Activated CD8-positive, alpha-beta memory T cell treated with anti-CD3 and anti-CD28 coated beads, Interleukin-2, amount 10 ng/mL, durations not matched to agents 7 days and 5 days (primary cell): ENCODE results near the gene THOC1. TPM values are rescaled to one million over a fixed set of nuclear protein-coding genes. Genes with fewer than 3 reads are reported as not detected.
A peak's percentile ranks its signal among the peaks of the same experiment; 100 is the strongest.
"Not testable (repeated sequence)": the region's sequence is repeated elsewhere in the genome, so short reads cannot be mapped to it uniquely, and the experiment has no call there.

Source experiments
- ATAC-seq: fragments of 150-1000 bp; cut with Tn5 transposase; one replicate; pipeline ENCODE4 v1.10.0; 2021; ENCODE audit warnings: moderate library complexity
- CTCF ChIA-PET: fragments of 350-600 bp; sonication (Branson Sonifier 250); formaldehyde crosslinking; loops from one replicate; lab custom pipeline; 2021; ENCODE audit warnings: antibody characterized with exemption; lab: Charles Lee
- DNase-seq: peaks from one replicate; pipeline ENCODE4 v3.0.0-alpha.2; 2020
- H3K27ac Mint-ChIP-seq: one replicate; pipeline ENCODE4 v1.8.0; 2021; ENCODE audit warnings: mild to moderate bottlenecking, mixed read lengths
- H3K27me3 Mint-ChIP-seq: one replicate; pipeline ENCODE4 v1.8.0; 2021; ENCODE audit warnings: mixed read lengths
- H3K36me3 Mint-ChIP-seq: one replicate; pipeline ENCODE4 v1.8.0; 2021; ENCODE audit warnings: mild to moderate bottlenecking, mixed read lengths
- H3K4me1 Mint-ChIP-seq: one replicate; pipeline ENCODE4 v1.8.0; 2021; ENCODE audit warnings: mixed read lengths
- H3K4me3 Mint-ChIP-seq: one replicate; pipeline ENCODE4 v1.8.0; 2021; ENCODE audit warnings: mild to moderate bottlenecking, moderate library complexity, mixed read lengths
- H3K9me3 Mint-ChIP-seq: one replicate; pipeline ENCODE4 v1.8.0; 2022; ENCODE audit warnings: low read depth, mixed read lengths
- total RNA-seq, 2 experiments: library from RNA; stranded (reverse); gene quantifications; one replicate each; pipeline ENCODE4 v1.2.3, GENCODE V29; 2021

The THOC1 gene, protein sequence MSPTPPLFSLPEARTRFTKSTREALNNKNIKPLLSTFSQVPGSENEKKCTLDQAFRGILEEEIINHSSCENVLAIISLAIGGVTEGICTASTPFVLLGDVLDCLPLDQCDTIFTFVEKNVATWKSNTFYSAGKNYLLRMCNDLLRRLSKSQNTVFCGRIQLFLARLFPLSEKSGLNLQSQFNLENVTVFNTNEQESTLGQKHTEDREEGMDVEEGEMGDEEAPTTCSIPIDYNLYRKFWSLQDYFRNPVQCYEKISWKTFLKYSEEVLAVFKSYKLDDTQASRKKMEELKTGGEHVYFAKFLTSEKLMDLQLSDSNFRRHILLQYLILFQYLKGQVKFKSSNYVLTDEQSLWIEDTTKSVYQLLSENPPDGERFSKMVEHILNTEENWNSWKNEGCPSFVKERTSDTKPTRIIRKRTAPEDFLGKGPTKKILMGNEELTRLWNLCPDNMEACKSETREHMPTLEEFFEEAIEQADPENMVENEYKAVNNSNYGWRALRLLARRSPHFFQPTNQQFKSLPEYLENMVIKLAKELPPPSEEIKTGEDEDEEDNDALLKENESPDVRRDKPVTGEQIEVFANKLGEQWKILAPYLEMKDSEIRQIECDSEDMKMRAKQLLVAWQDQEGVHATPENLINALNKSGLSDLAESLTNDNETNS
- 10 to 100 TPM; 48.3 to 50.0 TPM for total RNA-seq

DNA sequence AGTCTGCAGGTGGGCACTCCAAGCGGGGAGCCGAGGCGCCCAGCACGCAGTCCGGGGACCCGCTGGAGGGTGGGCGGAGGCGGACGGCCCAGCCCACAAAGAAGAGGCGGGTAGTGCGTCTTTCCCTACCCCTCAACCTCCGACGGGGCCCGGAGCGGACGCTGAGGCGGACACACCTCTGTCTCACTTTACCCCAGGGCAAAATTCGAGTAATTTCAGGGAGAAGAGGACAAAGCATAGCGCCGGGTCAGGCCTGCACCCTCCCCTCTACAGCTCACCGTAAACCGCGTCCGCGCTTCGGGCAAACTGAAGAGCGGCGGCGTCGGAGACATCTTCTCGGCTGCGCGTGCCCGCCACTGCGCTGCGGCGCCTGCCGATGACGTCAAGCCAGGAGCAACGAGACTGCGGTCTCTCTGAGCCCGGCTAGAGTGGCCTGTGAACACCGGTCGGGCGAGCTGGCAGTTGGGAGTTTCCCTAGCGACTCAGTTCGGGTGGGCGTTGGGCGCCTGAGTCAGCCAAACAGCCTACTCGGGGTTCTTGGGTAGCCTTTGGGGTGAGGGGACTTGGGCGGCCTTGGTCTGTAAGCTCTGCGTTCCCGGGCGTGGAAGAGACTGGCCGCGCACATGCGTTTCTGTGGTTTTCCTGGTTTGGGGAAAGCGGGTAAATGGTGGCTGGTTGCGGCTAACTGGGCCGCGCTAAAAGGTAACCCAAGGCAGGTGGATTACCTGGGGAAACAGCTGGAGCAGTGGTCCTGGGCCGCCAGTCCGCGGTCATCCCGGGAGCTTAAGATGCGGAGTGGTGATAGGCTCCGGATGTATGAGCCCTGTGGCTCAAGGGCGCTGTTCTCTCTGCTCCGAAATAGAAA, at the start of gene THOC1:
Gene THOC1, minus strand, starts transcription at position 360 of the 865 bp plus-strand sequence. Its CDS starts 28 bp downstream, at position 332.
- no peaks in the 10 kb centered on the region for H3K27me3 Mint-ChIP-seq
- peak; percentile 97 for DNase-seq
- peaks cover 29% of the 10 kb centered on the region for H3K4me1 Mint-ChIP-seq
- H3K27ac Mint-ChIP-seq = peak within 1 kb of the TSS; percentile 100
- peak within 1 kb of the TSS; percentile 99 for H3K4me3 Mint-ChIP-seq
- ATAC-seq = peak; percentile 92
- CTCF ChIA-PET = interaction anchor here (1.1 to 1.8 kb wide), 5 partner anchors 15 to 563 kb away, joined by 3 to 6 read pairs (median 4); partner anchors contain the start of gene USP14
- peaks cover 19% of the 10 kb centered on the region for H3K36me3 Mint-ChIP-seq
- no peaks in the 10 kb centered on the region for H3K9me3 Mint-ChIP-seq

DNA sequence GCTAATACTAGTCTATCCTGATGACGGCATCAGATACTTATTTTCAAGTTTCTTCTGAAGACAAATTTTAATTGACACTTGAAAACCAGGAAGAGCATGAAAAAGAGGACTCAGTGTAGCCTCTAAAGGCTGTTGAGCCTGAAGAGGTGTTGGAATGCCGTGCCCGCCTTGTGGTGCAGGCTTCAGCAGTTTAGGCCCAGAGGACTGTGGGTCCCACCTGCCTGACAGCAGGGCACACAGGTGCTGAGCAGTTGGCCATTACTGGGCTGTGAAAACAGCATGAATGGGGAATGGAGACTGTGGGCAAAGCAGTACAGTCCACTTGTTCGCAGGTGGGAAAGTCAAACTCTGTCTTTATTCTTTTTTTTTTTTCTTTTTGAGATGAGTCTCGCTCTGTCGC, 49.8 kb upstream of the THOC1 start:
- ATAC-seq = no peak
- H3K36me3 Mint-ChIP-seq = no peaks in the 10 kb centered on the region
- H3K27me3 Mint-ChIP-seq = peaks cover 5% of the 10 kb centered on the region
- no peak for DNase-seq
- H3K4me1 Mint-ChIP-seq = peaks cover 7% of the 10 kb centered on the region
- no peak overlapping the region for H3K27ac Mint-ChIP-seq
- no peaks in the 10 kb centered on the region for H3K9me3 Mint-ChIP-seq
- H3K4me3 Mint-ChIP-seq = no peak overlapping the region
- CTCF ChIA-PET = no interaction called here

DNA sequence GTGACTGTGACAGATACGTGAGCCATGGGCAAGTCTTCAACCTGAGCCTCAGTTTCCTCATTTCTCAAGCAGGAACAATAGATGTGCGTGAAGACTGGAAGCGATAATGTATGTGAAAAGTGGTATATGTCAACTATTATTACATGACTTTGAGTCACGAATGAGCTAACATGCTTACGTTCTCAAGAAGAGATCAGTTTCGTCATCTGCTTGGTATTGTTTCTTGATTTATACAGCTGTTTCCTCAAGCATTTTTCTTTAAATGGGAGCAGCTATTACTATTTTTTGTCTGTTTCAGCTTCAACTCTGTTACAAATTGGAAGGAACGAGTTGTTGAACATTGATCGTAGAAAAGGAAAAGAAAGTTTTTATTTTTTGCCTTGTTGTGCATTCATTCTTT, 48.5 kb upstream of the THOC1 start:
- CTCF ChIA-PET = no interaction called here
- Mint-ChIP-seq H3K9me3 (no peaks in the 10 kb centered on the region), H3K36me3 (no peaks in the 10 kb centered on the region), H3K27ac (no peak overlapping the region), H3K4me1 (no peaks in the 10 kb centered on the region), H3K27me3 (no peaks in the 10 kb centered on the region), H3K4me3 (no peak overlapping the region)
- DNase-seq = no peak
- no peak for ATAC-seq

DNA sequence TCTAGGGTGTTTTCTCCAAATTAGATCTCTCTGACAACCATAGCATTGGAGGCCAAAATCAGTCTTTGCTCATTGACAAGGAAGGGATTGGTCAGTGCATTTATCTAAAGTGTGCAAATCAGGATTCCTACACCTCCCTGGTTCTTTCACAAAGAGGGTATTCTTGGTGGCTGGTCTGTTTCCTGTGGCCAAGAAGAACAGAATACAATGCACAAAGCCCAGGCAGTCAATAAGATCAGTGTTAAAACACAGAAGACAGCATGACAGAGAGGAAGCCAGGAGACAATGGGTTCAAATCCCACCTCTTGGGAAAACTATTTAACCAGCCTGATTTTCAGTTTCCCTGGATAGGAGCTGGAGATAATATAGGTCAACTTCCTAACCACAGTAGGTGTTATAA, 46.1 kb upstream of the THOC1 start:
- Mint-ChIP-seq H3K36me3 (no peaks in the 10 kb centered on the region), H3K4me1 (no peaks in the 10 kb centered on the region), H3K9me3 (no peaks in the 10 kb centered on the region), H3K27me3 (peaks cover 2% of the 10 kb centered on the region), H3K4me3 (no peak overlapping the region), H3K27ac (no peak overlapping the region)
- no peak for DNase-seq
- CTCF ChIA-PET = no interaction called here
- no peak for ATAC-seq

DNA sequence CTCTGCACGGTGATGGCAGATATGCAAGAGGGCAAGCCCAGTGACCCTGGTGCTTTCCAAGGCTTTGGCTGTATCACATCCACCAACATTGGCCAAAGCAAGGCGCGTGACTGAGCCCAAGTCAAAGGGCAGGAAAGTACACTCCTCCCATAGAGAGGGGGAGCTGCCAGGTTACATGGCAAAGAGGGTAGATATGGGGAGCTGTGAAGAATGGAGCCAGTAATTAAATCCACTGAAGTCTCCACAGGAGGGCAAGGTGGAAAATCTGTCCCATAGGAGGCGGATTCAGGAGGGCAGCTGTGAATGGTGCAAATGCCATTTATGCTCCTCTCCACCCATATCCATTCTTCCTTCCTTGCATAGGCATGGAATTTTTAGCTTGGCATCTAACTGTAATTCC, 44.6 kb upstream of the THOC1 start:
- no peaks in the 10 kb centered on the region for H3K36me3 Mint-ChIP-seq
- DNase-seq (no peak), ATAC-seq (no peak)
- CTCF ChIA-PET = no interaction called here
- no peak overlapping the region for H3K4me3 Mint-ChIP-seq
- H3K27me3 Mint-ChIP-seq = peaks cover 4% of the 10 kb centered on the region
- H3K27ac Mint-ChIP-seq = no peak overlapping the region
- H3K9me3 Mint-ChIP-seq = no peaks in the 10 kb centered on the region
- H3K4me1 Mint-ChIP-seq = no peaks in the 10 kb centered on the region

GRCh38 chr18:310042-310441, 42.2 kb upstream of the THOC1 start:
- Mint-ChIP-seq H3K9me3 (no peaks in the 10 kb centered on the region), H3K36me3 (no peaks in the 10 kb centered on the region), H3K27me3 (peaks cover 15% of the 10 kb centered on the region), H3K27ac (no peak overlapping the region), H3K4me1 (no peaks in the 10 kb centered on the region), H3K4me3 (no peak overlapping the region)
- no peak for ATAC-seq
- no peak for DNase-seq
- CTCF ChIA-PET = no interaction called here

DNA sequence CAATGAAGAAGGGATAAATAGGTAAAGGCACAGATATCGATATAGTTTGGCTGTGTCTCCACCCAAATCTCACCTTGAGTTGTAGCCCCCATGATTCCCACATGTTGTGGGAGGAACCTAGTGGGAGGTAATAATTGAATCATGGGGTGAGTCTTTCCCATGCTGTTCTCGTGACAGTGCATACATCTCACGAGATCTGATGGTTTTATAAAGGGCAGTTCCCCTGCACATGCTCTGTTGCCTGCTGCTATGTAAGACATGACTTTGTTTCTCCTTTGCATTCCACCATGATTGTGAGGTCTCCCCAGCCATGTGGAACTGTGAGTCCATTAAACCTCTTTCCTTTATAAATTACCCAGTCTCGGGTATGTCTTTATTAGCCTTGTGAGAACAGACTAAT, 40.2 kb upstream of the THOC1 start:
- CTCF ChIA-PET, H3K36me3 Mint-ChIP-seq, H3K4me1 Mint-ChIP-seq, H3K27ac Mint-ChIP-seq, H3K4me3 Mint-ChIP-seq, ATAC-seq, H3K9me3 Mint-ChIP-seq, DNase-seq: not testable (repeated sequence)
- peaks cover 15% of the 10 kb centered on the region for H3K27me3 Mint-ChIP-seq

DNA sequence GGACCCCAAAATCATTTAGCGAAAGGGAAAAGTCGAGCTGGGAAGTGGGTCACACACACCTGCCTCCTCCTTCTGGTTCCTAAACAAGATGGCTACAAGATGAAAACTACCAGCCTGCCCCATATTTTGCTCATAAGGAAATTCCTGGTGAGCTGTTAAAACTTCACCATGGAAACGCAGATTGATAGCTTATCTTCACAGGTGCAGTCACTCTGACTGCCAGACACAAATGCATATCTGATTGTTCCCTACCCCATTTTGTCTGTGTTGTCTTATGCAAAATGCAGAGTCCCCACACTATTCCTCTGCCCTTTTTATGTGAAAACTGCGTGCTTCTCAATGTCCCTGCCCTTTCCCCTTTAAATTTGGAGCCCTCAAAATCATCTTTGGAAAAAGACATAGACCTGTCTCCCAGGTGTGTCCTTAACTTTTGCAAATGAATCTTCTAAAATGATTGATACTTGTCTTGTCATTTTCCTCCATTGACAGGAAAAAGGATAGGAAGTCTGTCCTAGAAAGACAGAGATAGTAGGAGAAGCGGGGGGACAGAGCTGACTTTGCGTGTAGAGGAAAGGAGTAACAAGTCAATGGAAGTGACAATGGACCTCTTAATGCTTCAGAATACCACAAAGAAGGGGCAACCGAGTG, 38.9 kb upstream of the THOC1 start:
- no peak overlapping the region for H3K27ac Mint-ChIP-seq
- H3K4me1 Mint-ChIP-seq = no peaks in the 10 kb centered on the region
- no peaks in the 10 kb centered on the region for H3K36me3 Mint-ChIP-seq
- CTCF ChIA-PET = no interaction called here
- DNase-seq = no peak
- ATAC-seq = no peak
- no peaks in the 10 kb centered on the region for H3K9me3 Mint-ChIP-seq
- peaks cover 15% of the 10 kb centered on the region for H3K27me3 Mint-ChIP-seq
- H3K4me3 Mint-ChIP-seq = no peak overlapping the region

DNA sequence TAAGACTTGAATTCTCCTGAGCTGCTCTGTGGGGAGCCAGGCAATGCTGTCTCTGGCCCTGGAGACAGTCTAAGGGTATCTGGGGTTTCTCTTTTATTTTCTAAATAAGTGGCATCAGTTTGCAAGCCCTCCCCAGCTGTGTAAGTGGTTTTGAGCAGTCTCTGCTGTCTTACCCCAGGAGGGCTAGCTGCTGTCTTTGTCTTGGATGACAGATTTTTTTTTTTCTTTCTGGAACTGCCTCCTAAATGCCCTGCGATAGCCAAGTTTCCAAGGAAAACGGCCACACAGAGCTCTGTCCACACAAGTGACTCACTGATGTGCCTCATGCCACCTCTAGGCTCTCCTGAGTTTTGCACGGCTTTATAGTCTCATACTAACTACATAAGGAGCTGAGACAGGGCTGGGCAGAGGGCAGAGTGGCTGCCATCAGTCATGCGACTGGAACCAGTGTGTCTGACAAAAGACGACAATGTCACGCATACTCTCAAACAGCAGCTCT, 37.2 kb upstream of the THOC1 start:
- no peak for ATAC-seq
- Mint-ChIP-seq H3K4me3 (no peak overlapping the region), H3K9me3 (no peaks in the 10 kb centered on the region), H3K27ac (no peak overlapping the region), H3K27me3 (peaks cover 16% of the 10 kb centered on the region), H3K4me1 (no peaks in the 10 kb centered on the region), H3K36me3 (no peaks in the 10 kb centered on the region)
- CTCF ChIA-PET = no interaction called here
- DNase-seq = no peak

DNA sequence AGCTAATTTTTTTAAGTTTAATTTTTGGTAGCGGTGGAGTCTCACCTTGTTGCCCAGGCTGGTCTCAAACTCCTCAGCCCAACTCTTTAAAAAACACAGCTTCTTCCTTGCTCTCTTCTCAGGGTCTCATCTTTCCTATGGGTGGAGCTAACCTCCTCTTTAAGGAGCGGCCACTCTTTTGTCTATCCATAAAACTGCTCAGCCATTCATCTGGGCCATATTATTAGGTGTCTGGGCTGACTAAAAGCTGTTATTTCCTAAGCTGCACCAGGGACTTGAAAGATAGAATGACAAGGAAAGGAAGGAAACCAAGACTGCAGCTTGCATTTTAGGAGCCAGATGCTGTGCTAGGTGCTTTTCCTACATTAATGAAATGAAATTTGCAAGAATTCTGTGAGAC, 35.8 kb upstream of the THOC1 start:
- Mint-ChIP-seq H3K4me3 (no peak overlapping the region), H3K27ac (no peak overlapping the region), H3K27me3 (peaks cover 17% of the 10 kb centered on the region), H3K36me3 (no peaks in the 10 kb centered on the region), H3K9me3 (no peaks in the 10 kb centered on the region), H3K4me1 (no peaks in the 10 kb centered on the region)
- ATAC-seq = no peak
- no peak for DNase-seq
- CTCF ChIA-PET = no interaction called here

DNA sequence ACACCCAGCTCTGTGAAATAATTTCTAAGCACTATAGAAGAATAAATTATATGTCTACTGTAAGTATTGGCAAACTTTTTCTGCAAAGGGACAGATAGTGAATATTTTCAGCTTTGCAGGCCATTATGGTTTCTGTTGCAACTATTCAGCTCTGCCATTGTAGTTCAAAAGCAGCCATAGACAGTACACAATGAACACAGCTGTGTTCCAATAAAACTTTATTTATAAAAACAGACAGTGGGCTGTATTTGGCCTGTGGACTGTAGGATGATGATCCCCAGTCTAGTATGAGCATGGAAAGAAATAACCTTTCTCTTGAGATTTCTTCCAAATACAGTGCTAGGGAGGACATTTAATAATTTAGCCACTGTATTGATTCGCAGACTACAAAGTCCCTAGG, 35.2 kb upstream of the THOC1 start:
- peaks cover 14% of the 10 kb centered on the region for H3K27me3 Mint-ChIP-seq
- CTCF ChIA-PET = no interaction called here
- ATAC-seq (no peak), DNase-seq (no peak)
- H3K27ac Mint-ChIP-seq = no peak overlapping the region
- no peaks in the 10 kb centered on the region for H3K9me3 Mint-ChIP-seq
- no peaks in the 10 kb centered on the region for H3K4me1 Mint-ChIP-seq
- no peaks in the 10 kb centered on the region for H3K36me3 Mint-ChIP-seq
- no peak overlapping the region for H3K4me3 Mint-ChIP-seq

DNA sequence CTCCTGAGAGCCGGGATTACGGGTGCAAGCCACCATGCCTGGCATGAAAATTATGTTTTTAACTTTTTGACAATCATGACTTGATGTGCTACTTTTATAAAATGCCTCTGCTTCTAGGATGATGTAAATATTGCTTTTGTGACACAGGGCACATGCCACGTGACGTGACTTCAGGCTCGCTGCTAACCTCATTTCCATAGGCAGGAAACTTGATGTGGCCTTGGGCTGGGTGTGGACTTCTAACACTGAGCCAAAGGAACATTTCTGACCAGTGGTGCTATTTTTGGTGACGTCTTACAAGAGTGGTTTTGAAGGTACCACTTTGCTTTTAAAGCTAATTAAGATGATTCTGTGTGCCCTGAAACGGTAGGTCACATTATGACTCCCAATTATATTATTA, 34.2 kb upstream of the THOC1 start:
- Mint-ChIP-seq H3K27me3 (peaks cover 14% of the 10 kb centered on the region), H3K27ac (no peak overlapping the region), H3K36me3 (no peaks in the 10 kb centered on the region), H3K9me3 (no peaks in the 10 kb centered on the region), H3K4me1 (no peaks in the 10 kb centered on the region), H3K4me3 (no peak overlapping the region)
- DNase-seq (no peak), ATAC-seq (no peak)
- CTCF ChIA-PET = no interaction called here

DNA sequence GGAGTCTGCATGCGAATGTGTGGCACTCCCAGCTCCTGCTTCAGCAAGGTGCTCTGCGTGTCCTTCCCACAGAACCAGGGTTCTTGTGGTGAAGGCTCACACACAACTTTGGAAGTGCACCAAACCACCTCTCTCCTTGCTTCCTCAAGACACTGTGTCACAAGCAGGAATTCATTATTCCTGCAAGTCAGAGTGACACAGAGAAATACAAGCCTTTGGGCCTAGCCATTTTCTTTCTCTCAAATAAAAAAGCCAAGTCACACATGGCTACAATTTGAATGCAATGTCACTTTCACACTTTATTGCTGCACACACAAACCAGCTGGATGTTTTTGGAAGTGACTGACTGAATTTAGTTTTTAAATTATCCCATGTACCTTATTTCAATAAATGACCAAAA, 30.1 kb upstream of the THOC1 start:
- Mint-ChIP-seq H3K36me3 (no peaks in the 10 kb centered on the region), H3K4me1 (no peaks in the 10 kb centered on the region), H3K27me3 (peaks cover 21% of the 10 kb centered on the region), H3K4me3 (no peak overlapping the region), H3K9me3 (no peaks in the 10 kb centered on the region), H3K27ac (no peak overlapping the region)
- no peak for ATAC-seq
- CTCF ChIA-PET = no interaction called here
- no peak for DNase-seq
